ENCODE results near the gene PARL. TPM values are rescaled to one million over a fixed set of nuclear protein-coding genes. Genes with fewer than 3 reads are reported as not detected.

Gene PARL
- total RNA-seq, 1 experiment from 2014 or later = 48.1 TPM

- DNase-seq (ENCODE audit: extremely low read depth, low read depth) = no peak
These were observed 22.1 kb downstream of the PARL start for GRCh38 chr3:183862610-183863009.

- DNase-seq (ENCODE audit: extremely low read depth, low read depth) = no peak
These were observed 26.8 kb downstream of the PARL start for GRCh38 chr3:183857863-183858262.

- DNase-seq (ENCODE audit: extremely low read depth, low read depth) = no peak
These were observed 30.2 kb downstream of the PARL start for GRCh38 chr3:183854318-183855035.

GRCh38 chr3:183845608-183846288, 38.9 kb downstream of the PARL start:
- DNase-seq (ENCODE audit: extremely low read depth, low read depth) = no peak

- DNase-seq (ENCODE audit: extremely low read depth, low read depth) = no peak
These were observed 39.6 kb downstream of the PARL start for GRCh38 chr3:183845090-183845489.

GRCh38 chr3:183844606-183845005, 40.1 kb downstream of the PARL start:
- no peak for DNase-seq (ENCODE audit: extremely low read depth, low read depth)

- DNase-seq (ENCODE audit: extremely low read depth, low read depth) = no peak
These were observed 44.9 kb downstream of the PARL start for GRCh38 chr3:183839751-183840150.

GRCh38 chr3:183837894-183838293, 46.8 kb downstream of the PARL start:
- no peak for DNase-seq (ENCODE audit: extremely low read depth, low read depth)

GRCh38 chr3:183837390-183837789, 47.3 kb downstream of the PARL start:
- DNase-seq (ENCODE audit: extremely low read depth, low read depth) = no peak

GRCh38 chr3:183833516-183833915, 51.2 kb downstream of the PARL start:
- DNase-seq (ENCODE audit: extremely low read depth, low read depth) = no peak

- no peak for DNase-seq (ENCODE audit: extremely low read depth, low read depth)
These were observed 54.5 kb downstream of the PARL start for GRCh38 chr3:183830187-183830586.

- DNase-seq (ENCODE audit: extremely low read depth, low read depth) = no peak
These were observed 55.2 kb downstream of the PARL start for GRCh38 chr3:183829466-183829865.

GRCh38 chr3:183828538-183828870, 56.2 kb downstream of the PARL start:
- DNase-seq (ENCODE audit: extremely low read depth, low read depth) = no peak

- no peak for DNase-seq (ENCODE audit: extremely low read depth, low read depth)
These were observed 56.7 kb downstream of the PARL start for GRCh38 chr3:183827809-183828537.

GRCh38 chr3:183826448-183827250, 58.0 kb downstream of the PARL start:
- no peak for DNase-seq (ENCODE audit: extremely low read depth, low read depth)

GRCh38 chr3:183825456-183826161, 59.1 kb downstream of the PARL start, which contains the start of gene MAP6D1:
Gene MAP6D1, minus strand, starts transcription at chr3:183825577. Its CDS starts 30 bp downstream, at chr3:183825547.
- DNase-seq (ENCODE audit: extremely low read depth, low read depth) = peak; percentile 13

- DNase-seq (ENCODE audit: extremely low read depth, low read depth) = no peak
These were observed 59.8 kb downstream of the PARL start for GRCh38 chr3:183824761-183825455.

- no peak for DNase-seq (ENCODE audit: extremely low read depth, low read depth)
These were observed 60.7 kb downstream of the PARL start for GRCh38 chr3:183823963-183824362.

- no peak for DNase-seq (ENCODE audit: extremely low read depth, low read depth)
These were observed 62.0 kb downstream of the PARL start for GRCh38 chr3:183822631-183823030.

GRCh38 chr3:183819831-183820230, 64.8 kb downstream of the PARL start:
- no peak for DNase-seq (ENCODE audit: extremely low read depth, low read depth)
